ENCODE results near the gene CERS6.

- no peak for TF ChIP-seq CTCF (IDR thresholded peaks at IDR 0.05; ENCODE audit: poor library complexity)
- TF ChIP-seq EZH2 (IDR thresholded peaks at IDR 0.05; ENCODE audit: borderline replicate concordance): no peak
- no peak for TF ChIP-seq EZH2phosphoT487 (IDR thresholded peaks at IDR 0.05; ENCODE audit: low read depth, severe bottlenecking, unreplicated experiment)
Observed at GRCh38 chr2:168703926-168704325, 247.9 kb downstream of the CERS6 start.
